Esophagus squamous epithelium (tissue), 5 donors: ENCODE results near the gene UGT1A9. TPM values are rescaled to one million over a fixed set of nuclear protein-coding genes. Genes with fewer than 3 reads are reported as not detected.

Experiments
- DNase-seq: peaks from one replicate; lab custom pipeline; 2025; lab: John Stamatoyannopoulos, UW
- H3K27ac ChIP-seq, 4 donors: fragments of 200-600 bp; sonication (generic); one replicate each; pipeline ENCODE4 v1.5.1; 2016 to 2019; ENCODE audit warnings: mild to moderate bottlenecking in 1 of 4
- H3K27me3 ChIP-seq, 4 donors: fragments of 200-600 bp; sonication (generic); 1 replicate in 3 of 4; 2 replicates in 1 of 4; pipeline versions ENCODE4 v1.5.1 to v1.6.0; 2017 to 2021; ENCODE audit warnings: antibody characterized with exemption in 1 of 4
- H3K36me3 ChIP-seq, 3 donors: fragments of 200-600 bp; sonication (generic); one replicate each; pipeline ENCODE4 v1.5.1; 2016 to 2019
- H3K4me1 ChIP-seq, 3 donors: fragments of 200-600 bp; sonication (generic); one replicate each; pipeline ENCODE4 v1.5.1; 2017 to 2019
- H3K4me3 ChIP-seq, 4 donors: fragments of 200-600 bp; sonication (generic); 1 replicate in 3 of 4; 2 replicates in 1 of 4; pipeline ENCODE4 v1.5.1; 2016 to 2019; ENCODE audit warnings: mild to moderate bottlenecking in 2 of 4, moderate library complexity in 1 of 4
- H3K9me3 ChIP-seq, 3 donors: fragments of 200-600 bp; sonication (generic); one replicate each; pipeline ENCODE4 v1.5.1; 2016 to 2019
- POLR2A ChIP-seq, 4 donors: fragments of 450-650 bp; IDR thresholded peaks; one replicate each; pipeline ENCODE4 v1.6.1; 2017; ENCODE audit warnings: antibody characterized with exemption in 4 of 4, mild to moderate bottlenecking in 4 of 4, moderate library complexity in 3 of 4
- WGBS, 2 donors: methylation state at CpG; one replicate each; pipeline ENCODE4 v1.1.5; 2018; 5-methylcytosine and 5-hydroxymethylcytosine counted together
- intact Hi-C: fragments of 100-400 bp; cut with DNase I; formaldehyde crosslinking; loops from one replicate; pipeline ENCODE4 v1.15.0; 2022
- total RNA-seq, 4 donors: library from RNA; depleted of rRNA; stranded (reverse); fragments of >200 nt; gene quantifications; one replicate each; pipeline ENCODE4 v1.1.0, GENCODE V29; 2016
- TF ChIP-seq, protein P1 (sequence below), 6 experiments: fragments of 450-650 bp in 4 of 6; fragments of 200-600 bp in 2 of 6; sonication (generic) in 2 of 6; IDR thresholded peaks; one replicate each; pipeline ENCODE4 v1.5.1; 2016 to 2019; ENCODE audit warnings: antibody characterized with exemption in 6 of 6, mild to moderate bottlenecking in 4 of 6, moderate library complexity in 4 of 6
- donor health status: DM: yes; HTN: yes; CAD: no.

UGT1A9 gene
- total RNA-seq, 4 donors from 2014 or later: 0.49 to 1.7 (median 1.2) TPM

DNA sequence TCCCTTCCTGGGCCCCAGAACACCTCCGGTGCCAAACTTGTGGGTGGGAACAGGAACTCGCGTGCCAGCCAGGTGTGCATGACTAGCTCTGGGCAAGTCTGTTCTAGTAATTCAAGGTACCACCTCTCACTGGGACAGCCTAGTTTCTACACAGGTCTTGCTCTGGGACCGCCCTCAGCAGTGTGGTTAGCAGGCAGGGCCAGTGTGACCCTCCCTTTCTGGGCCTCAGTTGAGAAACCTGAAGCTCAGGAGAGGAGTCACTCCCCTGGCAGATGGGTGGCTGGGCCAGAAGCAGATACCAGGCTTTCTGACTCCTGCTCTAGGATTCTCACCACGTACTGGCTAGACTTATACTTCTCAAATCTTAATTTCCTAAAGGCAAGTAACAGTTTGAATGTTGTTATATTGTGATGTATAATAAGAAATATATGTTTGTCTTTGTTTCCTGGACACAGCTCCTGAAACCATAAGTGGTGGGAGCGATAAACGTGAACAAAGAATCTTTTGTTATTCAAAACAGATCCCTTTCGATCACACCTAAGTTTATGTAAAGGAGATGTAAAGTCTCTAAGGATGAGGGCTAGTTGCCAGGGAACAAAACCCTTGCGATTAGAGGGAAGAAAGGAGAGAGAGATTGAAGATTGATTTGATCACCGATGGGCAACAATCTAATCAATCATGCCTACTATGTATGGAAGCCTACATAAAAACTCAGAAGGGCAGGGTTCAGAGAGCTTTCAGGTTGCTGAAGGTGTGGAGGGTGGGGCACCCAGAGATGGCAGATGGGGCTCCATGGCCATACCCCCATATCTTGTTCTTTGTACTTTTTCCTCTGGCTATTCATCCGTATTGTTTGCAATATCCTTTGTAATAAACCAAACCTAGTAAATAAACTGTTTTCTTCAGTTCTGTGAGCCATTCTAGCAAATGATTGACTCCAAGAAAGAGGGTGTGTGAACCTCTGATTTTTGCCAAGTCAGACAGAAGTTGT, 20.0 kb downstream of the UGT1A9 start:
- no peak for DNase-seq
- Histone ChIP-seq H3K27me3 (no peaks in the 10 kb centered on the region), H3K4me1 (peaks cover 0 to 70% (median 16%) of the 10 kb centered on the region in 3 donors), H3K9me3 (no peaks in the 10 kb centered on the region), H3K27ac (peak overlapping the region; percentile 82 to 92 (median 88)), H3K4me3 (peak overlapping the region; percentile 34 to 47 (median 43)), H3K36me3 (no peaks in the 10 kb centered on the region)
- intact Hi-C loops: no loop called here
- TF ChIP-seq, protein P1, sequence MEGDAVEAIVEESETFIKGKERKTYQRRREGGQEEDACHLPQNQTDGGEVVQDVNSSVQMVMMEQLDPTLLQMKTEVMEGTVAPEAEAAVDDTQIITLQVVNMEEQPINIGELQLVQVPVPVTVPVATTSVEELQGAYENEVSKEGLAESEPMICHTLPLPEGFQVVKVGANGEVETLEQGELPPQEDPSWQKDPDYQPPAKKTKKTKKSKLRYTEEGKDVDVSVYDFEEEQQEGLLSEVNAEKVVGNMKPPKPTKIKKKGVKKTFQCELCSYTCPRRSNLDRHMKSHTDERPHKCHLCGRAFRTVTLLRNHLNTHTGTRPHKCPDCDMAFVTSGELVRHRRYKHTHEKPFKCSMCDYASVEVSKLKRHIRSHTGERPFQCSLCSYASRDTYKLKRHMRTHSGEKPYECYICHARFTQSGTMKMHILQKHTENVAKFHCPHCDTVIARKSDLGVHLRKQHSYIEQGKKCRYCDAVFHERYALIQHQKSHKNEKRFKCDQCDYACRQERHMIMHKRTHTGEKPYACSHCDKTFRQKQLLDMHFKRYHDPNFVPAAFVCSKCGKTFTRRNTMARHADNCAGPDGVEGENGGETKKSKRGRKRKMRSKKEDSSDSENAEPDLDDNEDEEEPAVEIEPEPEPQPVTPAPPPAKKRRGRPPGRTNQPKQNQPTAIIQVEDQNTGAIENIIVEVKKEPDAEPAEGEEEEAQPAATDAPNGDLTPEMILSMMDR (IDR thresholded peaks at IDR 0.05): no peak
- TF ChIP-seq POLR2A (IDR thresholded peaks at IDR 0.05): peak in 3 of 4 donors; percentile 74 to 90 (median 80)
- WGBS, 2 donors: 41 to 47% methylated on average over 9 to 11 of the region's 11 CpGs

DNA sequence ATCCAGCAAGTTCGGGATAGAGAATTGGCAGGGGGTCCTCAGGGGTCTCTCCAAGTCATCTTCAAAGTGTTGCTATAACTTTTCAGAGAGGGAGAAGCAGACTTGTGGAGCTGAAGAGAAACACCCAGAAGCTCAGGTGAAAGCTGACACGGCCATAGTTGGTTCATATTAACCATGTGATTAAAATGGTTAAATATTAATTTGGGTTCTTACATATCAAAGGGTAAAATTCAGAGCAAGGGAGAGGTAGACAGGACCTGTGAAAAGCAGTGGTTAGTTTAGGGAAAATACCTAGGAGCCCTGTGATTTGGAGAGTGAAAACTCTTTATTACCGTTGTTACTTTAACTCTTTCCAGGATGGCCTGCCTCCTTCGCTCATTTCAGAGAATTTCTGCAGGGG, 20.9 kb downstream of the UGT1A9 start, which contains the start of gene UGT1A6:
Gene UGT1A6 (plus strand): TSS at position 243 of the 400 bp plus-strand sequence. CDS start 115 bp downstream, at position 358.
- TF ChIP-seq POLR2A (IDR thresholded peaks at IDR 0.05): no peak
- Histone ChIP-seq H3K9me3 (no peaks in the 10 kb centered on the region), H3K4me3 (peak within 1 kb of the TSS; percentile 34 to 47 (median 43)), H3K27ac (peak within 1 kb of the TSS; percentile 62 to 92 (median 88)), H3K4me1 (peaks cover 0 to 66% (median 16%) of the 10 kb centered on the region in 3 donors), H3K27me3 (no peaks in the 10 kb centered on the region), H3K36me3 (no peaks in the 10 kb centered on the region)
- WGBS, 2 donors: 62 to 65% methylated on average over 4 of the region's 4 CpGs
- intact Hi-C loops: no loop called here
- DNase-seq: no peak

DNA sequence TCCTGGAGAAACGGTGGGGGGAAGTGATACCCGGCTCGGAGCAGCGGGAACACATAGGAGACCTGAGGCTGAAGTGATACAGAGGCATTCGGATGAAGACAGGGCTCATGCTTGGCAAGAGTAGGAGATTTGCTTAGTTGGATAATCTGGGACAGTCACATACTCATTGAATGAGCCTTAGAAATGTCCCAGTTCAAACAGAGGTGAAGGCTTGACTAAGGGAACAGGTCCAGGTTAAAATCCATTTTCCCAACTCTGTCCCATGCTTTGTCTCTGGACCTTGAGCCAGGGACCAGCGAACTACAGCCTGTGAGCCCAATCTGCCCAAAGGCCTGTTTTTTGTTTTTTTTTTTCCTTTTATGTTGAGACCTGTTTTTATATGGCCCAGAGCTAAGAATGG, 22.3 kb downstream of the UGT1A9 start:
- intact Hi-C loops: no loop called here

DNA sequence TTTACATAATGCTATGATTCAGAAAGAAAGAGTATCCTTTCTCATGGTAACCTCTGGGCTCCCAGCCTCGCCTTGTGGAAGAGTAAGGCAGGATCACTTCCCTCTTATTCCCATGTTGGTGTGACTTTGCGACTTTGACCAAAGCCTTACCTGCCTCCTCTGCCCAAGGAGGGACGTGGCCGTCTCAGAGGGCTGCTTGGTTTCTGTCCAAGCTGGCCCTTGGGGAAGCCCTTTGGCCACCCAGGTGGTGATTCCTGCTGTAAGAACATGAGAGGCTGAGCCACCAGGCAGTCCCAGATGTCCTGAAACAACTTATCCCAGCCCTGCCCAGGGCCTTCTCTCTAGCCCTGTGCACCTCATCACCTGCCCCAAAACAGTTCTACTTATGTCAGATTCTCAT, 27.0 kb downstream of the UGT1A9 start:
- no peaks in the 10 kb centered on the region for H3K9me3 ChIP-seq
- H3K4me1 ChIP-seq: peaks cover 0 to 52% (median 7%) of the 10 kb centered on the region in 3 donors
- WGBS, 2 donors: 76 to 86% methylated on average over 1 to 4 of the region's 4 CpGs
- no peaks in the 10 kb centered on the region for H3K27me3 ChIP-seq
- no peaks in the 10 kb centered on the region for H3K36me3 ChIP-seq
- no peak overlapping the region for H3K4me3 ChIP-seq
- H3K27ac ChIP-seq: peak overlapping the region in 3 of 4 donors; percentile 77 to 92 (median 86)
- intact Hi-C loops: no loop called here
- TF ChIP-seq, protein P1 (IDR thresholded peaks at IDR 0.05): no peak
- no peak for TF ChIP-seq POLR2A (IDR thresholded peaks at IDR 0.05)
- no peak for DNase-seq

More for the DNA sequence above, 22.3 kb downstream of the UGT1A9 start:
- H3K27me3 ChIP-seq: no peaks in the 10 kb centered on the region
- no peak for DNase-seq
- 51 to 54% methylated on average over 5 to 6 of the region's 6 CpGs for WGBS, 2 donors
- TF ChIP-seq POLR2A (IDR thresholded peaks at IDR 0.05): no peak
- TF ChIP-seq, protein P1 (IDR thresholded peaks at IDR 0.05): no peak
- H3K36me3 ChIP-seq: no peaks in the 10 kb centered on the region
- H3K4me1 ChIP-seq: peaks cover under 1 to 67% (median 16%) of the 10 kb centered on the region in 3 donors
- H3K9me3 ChIP-seq: no peaks in the 10 kb centered on the region
- H3K4me3 ChIP-seq: peak overlapping the region in 3 of 4 donors; percentile 34 to 45 (median 41)
- peak overlapping the region in 3 of 4 donors; percentile 86 to 92 (median 90) for H3K27ac ChIP-seq

DNA sequence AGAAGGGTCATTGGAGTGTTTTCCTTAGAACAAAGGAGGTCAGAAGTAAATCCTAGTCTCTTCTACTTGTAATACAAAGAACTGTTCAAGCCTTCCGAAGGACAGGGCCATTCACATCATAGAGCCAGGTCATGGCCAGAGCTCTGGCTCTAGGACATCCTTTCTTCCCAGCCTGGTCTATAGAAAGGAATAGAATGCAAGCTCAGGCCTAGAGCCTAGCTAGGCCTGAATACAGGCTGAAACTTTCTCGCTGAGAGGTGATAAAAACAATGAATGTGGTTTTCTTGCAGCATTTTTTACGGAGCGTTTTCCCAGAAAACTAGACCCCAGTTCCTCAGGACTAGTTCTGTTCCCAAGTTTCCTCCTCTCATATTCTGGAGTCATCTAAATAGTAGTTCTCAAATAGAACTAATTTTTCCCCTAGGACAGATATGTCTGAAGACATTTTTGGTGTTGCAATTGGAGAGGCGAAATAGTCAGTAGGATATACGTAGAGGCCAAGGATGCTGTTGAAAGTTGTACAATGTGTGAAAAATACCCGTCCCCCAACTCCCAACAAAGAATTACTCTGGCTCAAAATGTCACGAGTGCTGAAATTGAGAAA, 27.8 kb downstream of the UGT1A9 start:
- H3K9me3 ChIP-seq: no peaks in the 10 kb centered on the region
- WGBS, 2 donors: 84 to 89% methylated on average over 8 of the region's 8 CpGs
- no peaks in the 10 kb centered on the region for H3K36me3 ChIP-seq
- H3K4me3 ChIP-seq: no peak overlapping the region
- intact Hi-C loops: no loop called here
- H3K27ac ChIP-seq: peak overlapping the region; percentile 77 to 92 (median 82)
- peaks cover 0 to 48% (median 7%) of the 10 kb centered on the region in 3 donors for H3K4me1 ChIP-seq
- TF ChIP-seq POLR2A (IDR thresholded peaks at IDR 0.05): no peak
- no peak for DNase-seq
- H3K27me3 ChIP-seq: no peaks in the 10 kb centered on the region
